HS-27A (cell line): ENCODE data around the gene VPS54.

Experiments used
- DNase-seq: peaks from one replicate; pipeline ENCODE4 v3.0.0-alpha.2; 2012; ENCODE audit warnings: low read depth, missing footprints

VPS54 gene, protein sequence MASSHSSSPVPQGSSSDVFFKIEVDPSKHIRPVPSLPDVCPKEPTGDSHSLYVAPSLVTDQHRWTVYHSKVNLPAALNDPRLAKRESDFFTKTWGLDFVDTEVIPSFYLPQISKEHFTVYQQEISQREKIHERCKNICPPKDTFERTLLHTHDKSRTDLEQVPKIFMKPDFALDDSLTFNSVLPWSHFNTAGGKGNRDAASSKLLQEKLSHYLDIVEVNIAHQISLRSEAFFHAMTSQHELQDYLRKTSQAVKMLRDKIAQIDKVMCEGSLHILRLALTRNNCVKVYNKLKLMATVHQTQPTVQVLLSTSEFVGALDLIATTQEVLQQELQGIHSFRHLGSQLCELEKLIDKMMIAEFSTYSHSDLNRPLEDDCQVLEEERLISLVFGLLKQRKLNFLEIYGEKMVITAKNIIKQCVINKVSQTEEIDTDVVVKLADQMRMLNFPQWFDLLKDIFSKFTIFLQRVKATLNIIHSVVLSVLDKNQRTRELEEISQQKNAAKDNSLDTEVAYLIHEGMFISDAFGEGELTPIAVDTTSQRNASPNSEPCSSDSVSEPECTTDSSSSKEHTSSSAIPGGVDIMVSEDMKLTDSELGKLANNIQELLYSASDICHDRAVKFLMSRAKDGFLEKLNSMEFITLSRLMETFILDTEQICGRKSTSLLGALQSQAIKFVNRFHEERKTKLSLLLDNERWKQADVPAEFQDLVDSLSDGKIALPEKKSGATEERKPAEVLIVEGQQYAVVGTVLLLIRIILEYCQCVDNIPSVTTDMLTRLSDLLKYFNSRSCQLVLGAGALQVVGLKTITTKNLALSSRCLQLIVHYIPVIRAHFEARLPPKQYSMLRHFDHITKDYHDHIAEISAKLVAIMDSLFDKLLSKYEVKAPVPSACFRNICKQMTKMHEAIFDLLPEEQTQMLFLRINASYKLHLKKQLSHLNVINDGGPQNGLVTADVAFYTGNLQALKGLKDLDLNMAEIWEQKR

DNA sequence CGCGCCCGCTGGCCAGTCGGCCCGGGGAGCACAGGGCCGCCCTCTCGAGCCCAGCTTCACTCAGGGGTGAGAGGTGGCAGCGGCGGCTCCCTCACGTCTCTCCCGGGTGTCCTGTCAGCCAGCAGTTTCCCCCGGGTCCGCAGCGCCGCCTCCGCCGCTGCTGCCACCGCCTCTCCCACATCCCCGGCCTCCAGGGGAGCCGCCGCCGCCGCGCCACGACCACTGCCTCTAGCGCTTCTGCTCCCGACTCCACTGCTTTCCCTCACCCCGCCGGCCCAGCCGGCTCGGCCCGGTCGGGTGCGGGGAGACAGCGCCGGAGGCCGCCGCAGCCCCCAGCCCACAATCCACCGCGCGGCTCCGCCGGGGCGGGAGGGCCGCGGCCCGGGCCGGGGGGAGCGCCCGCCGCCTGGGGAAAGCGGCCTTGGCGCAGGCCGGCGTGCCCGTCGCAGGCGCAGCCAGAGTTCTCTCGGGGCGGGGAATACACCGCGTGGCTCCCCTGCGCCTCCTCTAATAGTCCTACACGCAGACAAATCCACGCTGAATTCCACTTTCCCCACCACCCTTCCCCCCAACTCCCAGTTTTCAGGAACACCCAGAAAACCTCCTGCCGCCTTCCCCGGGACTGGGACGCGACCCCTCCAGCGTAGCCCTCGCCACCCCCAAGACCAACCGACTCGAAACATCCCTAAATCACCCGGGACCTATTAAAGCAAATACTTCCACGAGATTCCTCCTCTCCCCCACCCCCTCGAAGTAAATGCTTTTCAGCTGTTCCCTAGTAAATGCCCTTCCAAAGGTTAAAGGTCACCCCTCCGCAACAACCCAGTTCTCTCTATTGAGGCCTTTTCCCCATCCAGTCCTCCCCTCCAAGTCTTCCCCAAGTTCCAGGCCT, at the start of gene VPS54:
Gene VPS54 (minus strand): TSS at position 346 of the 892 bp plus-strand sequence. CDS start 35,429 bp downstream, outside the sequence.
- DNase-seq = no peak

DNA sequence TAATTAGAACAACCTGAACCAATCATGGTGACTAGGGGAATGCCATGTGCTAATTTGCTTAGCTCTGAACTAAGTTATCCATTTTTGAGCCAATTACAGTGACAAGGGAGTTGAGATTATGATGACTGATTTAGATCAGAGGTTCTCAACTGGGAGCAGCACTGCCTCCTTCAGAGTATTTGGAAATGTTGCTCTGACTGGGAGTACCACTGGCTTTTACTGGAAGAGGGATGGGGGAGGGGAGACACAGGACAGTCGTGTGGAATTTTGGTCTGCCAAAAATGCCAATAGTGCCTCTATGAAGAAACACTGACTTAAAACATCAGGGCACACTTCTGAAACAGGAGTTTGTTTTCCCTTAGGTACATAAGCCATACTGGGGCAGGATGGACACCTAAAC, 48.1 kb upstream of the VPS54 start:
- DNase-seq = no peak

DNA sequence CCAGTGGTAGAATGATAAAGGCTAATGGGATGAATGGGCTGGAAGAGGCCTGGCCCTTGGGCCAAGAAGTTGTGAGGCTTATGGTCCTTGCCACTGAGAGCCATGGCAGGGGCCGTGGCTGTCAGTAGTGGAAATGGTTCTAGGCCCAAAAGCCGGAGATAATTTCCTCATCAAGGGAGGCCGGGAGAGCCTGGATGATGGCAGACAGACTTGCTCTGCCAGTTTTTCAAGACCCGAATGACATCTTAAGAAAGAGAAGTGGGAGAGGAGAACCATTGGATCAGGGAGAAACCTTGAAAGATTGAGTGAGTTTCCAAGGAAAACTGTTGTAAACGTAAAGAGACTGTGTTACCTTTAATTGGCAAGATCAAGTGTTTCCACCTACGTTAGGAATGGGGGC, 46.3 kb upstream of the VPS54 start:
- DNase-seq = no peak

DNA sequence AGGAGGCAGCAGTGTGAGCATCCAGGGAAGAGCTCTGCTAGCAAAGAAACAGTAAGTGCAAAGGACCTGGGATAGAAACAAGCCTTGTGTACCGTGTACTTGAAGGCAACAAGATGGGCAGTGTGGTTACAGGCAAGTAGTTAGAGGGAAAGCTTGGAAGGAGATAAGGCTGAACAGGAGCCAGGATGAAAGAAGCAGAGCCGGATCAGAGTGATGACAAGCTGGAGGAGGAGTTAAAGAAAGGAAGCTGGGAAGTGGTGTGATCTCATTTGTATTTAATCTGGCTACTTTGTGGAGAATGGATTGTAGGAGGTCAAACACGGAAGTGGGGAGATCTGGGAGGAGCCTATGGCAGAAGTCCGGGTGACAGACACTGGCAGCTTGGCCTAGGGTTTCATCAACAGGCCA, 44.7 kb upstream of the VPS54 start:
- DNase-seq = no peak

DNA sequence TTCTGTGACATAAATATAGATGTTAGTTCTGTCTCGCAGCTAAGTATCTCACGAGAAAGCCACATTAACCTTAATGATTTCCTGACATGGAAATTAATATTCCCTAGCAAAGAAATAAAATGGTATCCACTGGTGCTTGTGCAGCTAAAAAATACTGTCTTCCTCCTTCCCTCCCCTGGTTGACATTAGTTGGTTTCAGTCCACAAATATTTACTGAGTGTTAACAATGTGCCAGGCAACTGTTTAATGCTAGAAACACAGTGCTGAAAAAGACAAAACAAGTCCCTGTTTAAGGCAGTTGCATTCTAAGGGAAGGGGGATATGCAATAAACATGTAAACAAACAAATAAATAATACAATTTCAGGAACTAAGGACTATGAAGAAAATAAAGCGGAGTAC, 44.2 kb upstream of the VPS54 start:
- DNase-seq = no peak

DNA sequence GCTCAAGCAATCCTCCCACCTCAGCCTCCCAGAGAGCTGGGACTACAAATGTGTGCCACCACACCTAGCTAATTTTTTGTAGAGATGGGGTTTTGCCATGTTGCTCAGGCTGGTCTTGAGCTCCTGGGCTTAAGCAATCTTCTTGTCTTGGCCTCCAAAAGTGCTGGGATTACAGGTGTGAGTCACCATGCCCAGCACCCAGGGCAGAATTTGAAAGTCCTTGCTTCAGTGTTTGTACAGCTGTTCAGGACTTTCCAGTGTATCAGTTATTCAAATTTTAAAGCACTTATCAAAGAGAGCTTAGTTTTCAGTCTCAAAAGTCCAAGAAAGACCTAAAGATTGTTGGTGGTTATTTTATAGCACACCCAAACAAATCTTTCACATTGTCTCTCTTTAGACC, 43.6 kb upstream of the VPS54 start:
- no peak for DNase-seq

DNA sequence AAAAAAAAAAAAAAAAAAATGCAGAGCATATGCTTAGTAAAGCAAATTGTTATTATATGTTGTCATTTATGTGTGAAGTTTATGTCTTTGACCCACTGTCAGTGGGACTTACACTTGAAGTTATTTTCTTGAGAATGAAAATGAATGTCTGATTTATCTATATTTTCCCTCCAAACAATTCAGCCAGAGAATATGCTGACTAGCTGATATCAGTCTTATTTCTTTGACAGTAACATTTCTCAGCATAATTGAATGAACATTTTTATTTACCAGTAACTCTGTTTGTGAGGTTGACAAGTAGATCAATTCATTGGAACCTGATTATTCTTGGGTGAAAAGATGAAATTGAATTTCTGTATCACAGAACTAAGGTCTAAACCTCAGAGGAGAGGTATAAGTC, 40.0 kb upstream of the VPS54 start:
- DNase-seq = no peak

DNA sequence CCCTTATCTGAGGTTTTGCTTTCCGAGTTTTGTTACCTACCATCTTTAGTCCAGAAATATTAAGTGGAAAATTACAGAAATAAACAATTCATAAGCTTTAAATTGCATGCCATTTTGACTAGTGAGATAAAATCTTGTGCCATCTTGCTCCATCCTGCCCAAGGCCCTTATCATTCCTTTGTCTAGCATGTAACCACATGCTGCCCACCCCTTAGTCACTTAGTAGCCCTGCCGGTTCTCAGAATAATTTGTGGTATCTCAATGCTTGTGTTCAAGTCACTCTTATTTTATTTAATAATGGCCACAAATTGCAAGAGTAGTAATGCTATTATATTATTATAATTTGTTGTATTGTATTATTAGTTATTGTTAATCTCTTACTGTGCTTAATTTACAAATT, 36.8 kb upstream of the VPS54 start:
- no peak for DNase-seq

DNA sequence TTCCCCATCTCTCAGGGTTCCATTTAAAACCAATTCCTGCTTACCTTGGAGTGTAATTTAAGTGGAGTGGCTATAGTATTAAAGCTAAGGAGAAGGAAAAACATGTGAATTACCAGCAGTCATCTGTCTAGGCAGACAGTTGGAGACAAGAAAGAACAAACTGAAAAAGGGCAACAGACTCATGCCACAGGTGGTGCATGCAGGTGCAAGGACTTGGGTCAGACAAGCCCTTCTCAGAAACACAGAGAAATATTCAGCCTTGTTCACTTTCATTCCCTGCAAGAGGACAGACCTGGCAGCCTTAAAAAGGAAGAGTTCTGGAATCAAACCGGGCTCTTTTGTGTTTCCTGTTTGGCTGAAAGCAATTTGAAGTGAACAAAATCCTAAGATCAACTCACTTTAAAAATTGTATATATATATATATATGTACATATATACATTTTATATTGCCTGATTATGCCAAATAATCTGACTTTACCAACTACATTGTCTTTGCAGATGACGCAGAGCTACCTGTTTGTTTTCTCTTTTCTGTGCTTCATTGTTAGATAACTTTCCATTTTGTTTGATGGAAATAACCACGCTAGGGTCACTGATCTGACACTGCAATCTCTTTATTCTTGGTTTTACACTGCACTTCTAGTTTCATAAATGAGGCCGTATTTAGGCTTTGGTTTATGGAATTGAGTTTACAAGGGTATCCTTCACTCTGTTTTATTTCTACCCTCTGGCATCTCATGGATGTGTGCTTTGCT, 35.1 kb upstream of the VPS54 start:
- DNase-seq = no peak

DNA sequence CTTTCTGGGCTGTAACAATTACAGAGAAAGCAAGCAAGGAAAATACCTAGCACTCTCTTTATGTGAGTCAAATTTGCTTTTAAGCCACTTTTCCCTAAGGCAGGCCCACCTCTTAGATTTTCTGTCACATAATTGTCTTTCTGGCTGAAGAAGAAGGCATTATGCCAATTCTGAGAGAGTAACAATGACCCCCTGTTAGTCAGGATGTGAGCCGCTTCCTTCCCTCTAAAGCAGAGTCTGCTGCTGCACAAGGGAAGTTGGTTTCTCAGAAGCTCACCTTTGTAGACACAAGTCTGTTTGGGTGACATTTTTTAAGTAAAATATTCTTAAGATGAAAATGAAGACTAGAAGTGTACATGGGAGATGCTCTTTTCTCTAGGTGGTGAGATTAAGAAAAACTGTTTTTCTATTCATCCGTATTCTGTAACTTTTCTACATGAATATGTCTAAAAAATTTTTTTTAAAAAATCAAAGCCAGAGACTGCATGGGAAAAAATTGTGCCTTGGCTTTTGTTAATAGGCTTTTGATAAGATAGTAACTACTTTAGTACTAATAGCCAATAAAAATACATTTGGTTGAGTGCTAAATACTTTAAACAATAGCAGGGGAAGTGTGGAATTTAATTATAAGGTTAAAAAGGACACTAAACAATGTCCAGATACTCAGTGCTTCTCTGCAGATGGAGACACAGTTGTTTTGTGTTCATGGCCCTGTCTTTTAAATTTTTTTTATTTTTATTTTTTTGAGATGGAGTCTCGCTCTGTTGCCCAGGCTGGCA, 33.4 kb upstream of the VPS54 start:
- no peak for DNase-seq

DNA sequence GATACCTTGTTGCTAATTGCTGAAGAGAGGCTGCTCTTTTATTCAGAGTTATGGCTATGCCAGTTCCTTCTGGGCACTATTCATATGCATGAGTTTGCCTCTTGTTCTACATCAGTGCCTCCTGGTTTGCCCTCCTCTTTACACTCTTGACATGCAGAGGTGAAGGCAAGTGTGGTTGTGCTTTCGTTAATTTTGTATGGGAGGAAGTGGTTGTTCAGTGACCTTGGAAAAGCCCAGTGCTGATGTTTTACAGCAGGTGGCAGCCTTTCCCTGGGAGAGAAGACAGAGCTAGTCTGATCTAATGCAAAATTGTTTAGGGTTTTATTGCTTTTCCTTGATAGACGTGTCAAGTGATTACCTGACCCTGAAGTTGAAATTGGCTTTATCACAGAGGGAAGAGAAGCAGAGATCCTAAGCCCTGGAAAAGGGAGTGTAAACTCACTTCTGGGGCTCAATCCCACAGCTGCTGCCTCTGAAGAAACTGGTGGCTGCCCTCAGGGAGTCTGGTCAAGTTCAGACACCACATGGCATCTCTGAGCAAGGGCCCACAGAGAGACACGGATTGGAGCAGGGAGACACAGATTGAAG, 30.5 kb upstream of the VPS54 start:
- DNase-seq = no peak

DNA sequence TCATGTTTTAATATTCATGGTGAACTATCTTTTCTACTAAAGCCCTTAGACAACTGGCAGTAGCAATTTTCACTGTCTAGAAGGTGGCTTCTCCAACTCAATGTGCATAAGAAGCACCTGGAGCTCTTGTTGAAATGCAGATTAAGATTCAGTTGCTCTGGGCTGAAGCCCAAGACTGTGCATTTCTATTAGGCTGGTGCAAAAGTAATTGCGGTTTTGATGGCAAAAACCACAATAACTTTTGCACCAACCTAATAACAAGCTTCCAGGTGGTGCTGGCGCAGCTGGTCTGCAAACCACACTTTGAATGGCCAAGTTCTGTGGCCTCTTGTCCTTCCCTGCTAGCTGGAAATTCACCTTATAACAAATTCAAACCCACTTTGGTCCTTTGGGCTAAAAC, 26.7 kb upstream of the VPS54 start:
- DNase-seq = no peak

DNA sequence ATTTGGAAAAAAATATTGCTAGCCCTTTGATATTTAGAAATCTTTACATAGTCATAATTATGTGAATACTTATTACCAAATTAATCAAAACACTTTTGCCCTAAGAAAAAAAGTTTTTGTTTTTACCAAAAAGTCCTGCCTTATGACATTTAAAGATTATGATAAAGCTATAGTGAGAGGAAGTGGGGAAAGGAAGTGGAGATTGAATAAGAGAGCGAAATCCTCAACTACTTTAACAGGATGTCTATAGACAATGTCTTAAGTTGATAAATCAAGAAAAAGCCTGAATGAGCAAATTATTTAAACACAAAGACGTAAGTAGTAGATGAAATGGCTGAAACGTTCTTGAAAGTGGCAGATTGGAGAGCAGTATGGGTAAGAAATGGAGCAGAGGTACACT, 20.9 kb upstream of the VPS54 start:
- DNase-seq = no peak

DNA sequence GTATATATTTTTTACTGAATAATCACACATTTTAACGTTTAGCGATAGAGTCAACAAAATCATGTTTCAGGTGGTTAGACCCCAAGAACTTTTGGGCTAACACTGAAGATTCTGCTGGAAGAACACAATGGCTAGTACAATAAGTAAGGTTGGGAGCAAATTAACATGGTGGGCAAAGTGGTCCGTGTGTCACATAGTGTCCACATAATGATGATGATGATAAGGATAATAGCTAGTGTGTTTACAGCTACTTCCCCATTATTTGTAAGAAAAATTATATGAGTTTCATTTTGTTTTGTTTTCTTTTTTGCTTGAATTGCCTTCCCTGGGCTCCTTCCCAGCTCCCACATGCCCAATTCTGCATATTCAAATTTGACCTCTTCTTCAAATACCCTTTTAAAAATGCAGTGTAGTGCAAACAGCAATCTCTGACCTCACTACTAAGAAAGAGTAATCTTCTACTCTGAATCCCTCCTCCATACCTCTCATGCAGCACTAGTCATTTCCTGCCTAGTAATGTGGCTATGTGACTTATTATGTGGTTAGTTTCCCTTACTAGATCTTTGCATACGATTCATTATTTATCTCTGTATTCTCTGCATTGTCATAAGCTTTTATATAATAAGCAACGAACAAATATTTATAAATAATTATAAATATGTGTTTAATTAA, 16.9 kb upstream of the VPS54 start:
- no peak for DNase-seq

DNA sequence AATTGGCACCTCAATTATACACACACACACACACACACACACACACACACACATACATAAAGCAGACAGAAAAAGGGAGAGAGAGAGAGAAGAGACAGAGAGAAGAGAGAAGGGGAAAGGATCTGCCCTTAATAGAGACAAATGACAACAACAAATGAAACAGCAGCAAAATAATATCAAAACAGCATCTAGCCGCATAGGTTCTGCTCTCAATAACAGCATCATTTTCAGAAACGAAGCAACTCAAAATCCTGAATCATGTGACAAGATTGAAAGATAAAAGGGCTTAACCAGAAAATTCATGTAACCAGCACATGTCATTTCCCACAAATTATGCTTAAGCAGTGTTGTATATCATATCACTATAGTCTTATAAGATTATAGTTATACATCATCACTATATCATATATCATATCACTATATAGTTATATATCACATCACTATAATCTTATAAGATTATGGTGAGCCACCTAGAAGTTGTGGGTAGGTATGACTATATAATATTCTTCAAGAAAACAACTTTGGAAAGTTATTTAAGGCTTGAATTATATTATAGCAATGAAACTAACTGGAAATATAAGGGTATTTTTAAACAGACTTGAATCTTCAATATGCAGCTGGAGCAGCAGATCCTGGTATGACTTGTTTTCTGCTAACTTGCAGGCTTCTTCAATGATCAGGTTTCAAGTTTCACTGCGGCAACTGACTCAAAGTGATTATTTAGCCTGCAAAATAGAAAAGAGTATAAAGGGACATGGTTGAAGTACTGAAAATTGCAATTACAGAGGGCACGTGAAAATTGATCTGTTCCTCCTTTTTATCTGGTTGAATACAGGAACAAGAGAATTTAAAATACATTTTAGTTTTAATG, 16.1 kb upstream of the VPS54 start:
- no peak for DNase-seq

DNA sequence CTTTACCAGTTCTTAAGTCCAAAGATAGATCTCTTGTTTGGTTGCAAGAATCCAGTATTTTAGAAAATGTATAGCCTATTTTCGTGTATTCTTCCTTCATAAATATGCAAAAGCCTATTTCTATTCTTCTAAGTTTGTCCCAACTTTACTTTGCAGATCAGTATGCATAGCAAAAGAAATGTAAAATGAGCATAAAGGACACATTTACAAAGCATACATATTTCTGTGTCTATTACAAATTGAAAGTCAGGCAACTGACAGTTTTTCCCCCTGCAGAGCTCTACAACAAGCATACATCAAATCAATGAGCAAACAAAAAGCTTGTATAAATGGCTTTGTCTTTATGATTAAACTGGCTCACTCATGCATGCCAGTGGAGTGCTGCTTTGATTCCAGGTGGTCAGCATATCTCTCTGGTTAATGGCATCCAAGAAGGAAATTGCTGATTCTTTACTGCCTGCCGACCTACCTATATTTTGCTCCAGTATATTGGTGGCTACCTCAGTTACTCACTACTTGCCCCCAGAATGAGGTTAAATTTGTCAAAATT, 10.0 kb upstream of the VPS54 start:
- DNase-seq = no peak

DNA sequence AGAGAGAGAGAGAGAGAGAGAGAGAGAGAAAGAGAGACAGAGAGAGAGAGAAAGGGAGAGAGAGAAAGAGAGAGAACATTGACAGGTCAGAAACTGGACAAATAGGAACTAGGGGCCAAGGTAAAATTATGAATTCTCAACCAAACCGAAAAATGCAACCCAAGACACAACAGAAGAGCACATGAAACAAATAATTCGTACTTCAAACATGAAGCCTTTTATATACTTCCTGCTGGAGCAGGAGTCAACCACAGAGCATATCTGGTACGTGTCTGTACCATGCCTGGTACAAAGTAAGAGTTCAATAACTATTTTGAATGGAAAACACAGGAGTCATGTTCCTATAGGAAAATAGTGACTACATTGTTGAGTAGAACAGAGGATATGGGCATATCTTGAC, 6.5 kb upstream of the VPS54 start:
- no peak for DNase-seq

DNA sequence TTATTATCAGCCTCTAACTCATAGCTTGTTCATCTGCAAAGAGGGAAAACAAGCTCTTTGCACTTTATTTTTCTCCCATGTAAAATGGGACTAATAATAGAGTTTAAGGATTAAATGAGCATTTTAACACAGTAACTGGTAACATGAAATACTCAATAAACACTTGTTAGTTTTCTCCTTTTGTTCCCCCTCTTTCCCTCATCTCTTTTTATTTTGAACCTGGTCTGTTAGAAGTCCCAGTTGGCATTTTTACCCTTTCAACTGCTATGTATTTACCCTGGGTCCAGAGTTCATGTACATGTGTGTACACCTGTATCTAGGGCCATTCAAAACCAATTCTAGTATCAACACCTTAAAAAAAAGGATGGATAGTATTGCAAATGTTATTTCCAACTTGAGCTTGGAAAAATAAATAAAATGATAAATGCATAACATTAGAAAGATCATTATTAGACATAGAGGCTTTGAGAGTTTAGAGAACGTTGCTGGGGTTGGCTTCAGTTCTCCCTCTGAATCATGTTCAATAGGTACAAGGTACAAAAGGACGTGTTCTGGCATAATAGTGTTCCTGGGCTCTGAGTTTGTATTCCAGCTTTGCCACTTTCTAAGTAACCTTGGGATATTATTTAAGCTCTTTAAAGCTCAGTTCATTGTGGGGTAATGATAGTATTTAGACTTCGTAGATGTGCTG, 5.2 kb upstream of the VPS54 start:
- no peak for DNase-seq
